Heart left ventricle (tissue), 16 donors: ENCODE measurements around the gene GPR152. TPM values are rescaled to one million over a fixed set of nuclear protein-coding genes. Genes with fewer than 3 reads are reported as not detected.
"Not testable (repeated sequence)": the region's sequence is repeated elsewhere in the genome, so short reads cannot be mapped to it uniquely, and the experiment has no call there.

Experiments used
- ATAC-seq, 4 donors: fragments of 200-7000 bp; cut with Tn5 transposase; one replicate each; pipeline ENCODE4 v1.9.1; 2020 to 2022; ENCODE audit warnings: moderate library complexity in 4 of 4, mild to moderate bottlenecking in 3 of 4, moderate number of reproducible peaks in 1 of 4
- DNase-seq, 5 donors: peaks; one replicate each; pipeline ENCODE4 v3.0.0-alpha.2; 2020
- H3K27ac ChIP-seq, 12 donors: fragments of 200-600 bp; sonication (generic) in 4 of 12; one replicate each; pipeline versions ENCODE4 v1.5.0 to v1.8.0; 2016 to 2022; ENCODE audit warnings: mild to moderate bottlenecking in 2 of 12
- H3K27me3 ChIP-seq, 9 donors: fragments of 200-600 bp; sonication (generic) in 2 of 9; one replicate each; pipeline versions ENCODE4 v1.5.1 to v1.8.0; 2016 to 2022; ENCODE audit warnings: mild to moderate bottlenecking in 3 of 9
- H3K36me3 ChIP-seq, 9 donors: fragments of 200-600 bp; sonication (generic) in 2 of 9; one replicate each; pipeline versions ENCODE4 v1.5.0 to v1.8.0; 2018 to 2022; ENCODE audit warnings: mild to moderate bottlenecking in 2 of 9
- H3K4me1 ChIP-seq, 12 donors: fragments of 200-600 bp; sonication (generic) in 4 of 12; one replicate each; pipeline versions ENCODE4 v1.5.0 to v1.8.0; 2016 to 2022; ENCODE audit warnings: mild to moderate bottlenecking in 3 of 12
- H3K4me3 ChIP-seq, 12 donors: fragments of 200-600 bp; sonication (generic) in 4 of 12; one replicate each; pipeline versions ENCODE4 v1.5.0 to v1.8.0; 2017 to 2022; ENCODE audit warnings: mild to moderate bottlenecking in 9 of 12, moderate library complexity in 4 of 12
- H3K9me3 ChIP-seq, 12 donors: fragments of 200-600 bp; sonication (generic) in 4 of 12; one replicate each; pipeline versions ENCODE4 v1.5.0 to v1.8.0; 2016 to 2022; ENCODE audit warnings: mild to moderate bottlenecking in 1 of 12
- CTCF ChIP-seq, 12 donors: fragments of 200-600 bp; sonication (generic) in 4 of 12; IDR thresholded peaks; one replicate each; pipeline versions ENCODE4 v1.5.0 to v1.8.0; 2018 to 2022; ENCODE audit warnings: antibody characterized with exemption in 12 of 12, mild to moderate bottlenecking in 5 of 12
- POLR2A ChIP-seq, 2 donors: fragments of 450-650 bp; IDR thresholded peaks; one replicate each; pipeline ENCODE4 v1.6.1; 2017; ENCODE audit warnings: antibody characterized with exemption in 2 of 2, mild to moderate bottlenecking in 2 of 2, moderate library complexity in 2 of 2
- WGBS, 4 donors: extraction: QIAGEN DNeasy Blood & Tissue Kit in 2 of 4; methylation state at CpG; one replicate each; pipeline versions ENCODE4 v1.1.5 to v1.1.7; 2013 to 2018; 5-methylcytosine and 5-hydroxymethylcytosine counted together
- intact Hi-C, 10 donors: fragments of 100-400 bp; cut with DNase I; formaldehyde crosslinking; loops; one replicate each; pipeline versions ENCODE4 v1.11.1 to v1.14.2; 2022
- polyA plus RNA-seq, 2 donors: library from polyadenylated mRNA; stranded (reverse); fragments of 200-250 nt; gene quantifications; one replicate each; pipeline ENCODE4 v1.2.3, GENCODE V29; 2013
- total RNA-seq, 9 donors: library from RNA; depleted of rRNA in 2 of 9; stranded (reverse); fragments of >200 nt in 2 of 9; fragmentation: NEBNext Ultra II Directional in 3 of 9; extraction: Animal tissue kit (Norgen Biotek cat#: 25700) in 3 of 9; gene quantifications; one replicate each; pipeline versions ENCODE4 v1.1.0 to v1.2.4, GENCODE V29; 2016 to 2023
- donor health status: ischemic (EF 13 %, LVEDD 7.1; RV severe dilation, severe dysfunction).
- donor health status: healthy with polysubstance abuse.
- donor health status: DM: no; HTN: yes; CAD: no.
- donor health status: DM: no; HTN: no; CAD: no.
- donor health status: ischemic (EF 25% LVEDD 6.9; RV normal size, moderate dysfunction).
- donor health status: ischemic (EF 25% LVEDD 5.7; RV mildly dilated, moderate dysfunction).
- donor health status: healthy.
- donor health status: DM: yes; HTN: yes; CAD: no.
- donor health status: ischemic (EF 35%, LVEDD 5.7; RV mildly dilated, moderate dysfunction).
- donor health status: nonischemic (EF 11% LVEDD 7.7; RV severe dilation, severe dysfunction).
- donor health status: DM: yes; HTN: yes; CAD: no.
- donor health status: PGD.
- donor health status: ischemic (EF 29% LVEDD 5.4; RV normal size, mild dysfunction).
- donor health status: nonischemic (EF 23%, LVEDD 6.1; RV moderate dilation, normal function).

The GPR152 gene
- total and polyA plus RNA-seq, 11 donors, result not detected

- 76 to 88% (median 82%) methylated on average over 3 to 15 of the region's 15 CpGs for WGBS, 4 donors
- ATAC-seq (no peak), DNase-seq (peak in 1 of 5 donors; percentile 64)
- intact Hi-C loops, result no loop called here
- no peak for TF ChIP-seq POLR2A (IDR thresholded peaks at IDR 0.05)
- no peak for TF ChIP-seq CTCF (IDR thresholded peaks at IDR 0.05)
- H3K27me3 ChIP-seq, result no peaks in the 10 kb centered on the region
- H3K36me3 ChIP-seq, result peaks cover 0 to 85% (median 70%) of the 10 kb centered on the region in 9 donors
- peaks cover 0 to 15% (median 4%) of the 10 kb centered on the region in 12 donors for H3K4me1 ChIP-seq
- H3K27ac ChIP-seq, result no peak overlapping the region
- no peak overlapping the region for H3K4me3 ChIP-seq
- no peaks in the 10 kb centered on the region for H3K9me3 ChIP-seq
Measured at GRCh38 chr11:67490727-67491065, 38.2 kb upstream of the GPR152 start.

- Histone ChIP-seq H3K4me3 (no peak overlapping the region), H3K9me3 (no peaks in the 10 kb centered on the region), H3K36me3 (peaks cover 0 to 79% (median 64%) of the 10 kb centered on the region in 9 donors), H3K27me3 (no peaks in the 10 kb centered on the region), H3K4me1 (peaks cover 0 to 21% (median 5%) of the 10 kb centered on the region in 12 donors), H3K27ac (no peak overlapping the region)
- intact Hi-C loops, result no loop called here
- no peak for TF ChIP-seq CTCF (IDR thresholded peaks at IDR 0.05)
- TF ChIP-seq POLR2A (IDR thresholded peaks at IDR 0.05), result no peak
- ATAC-seq, result peak in 1 of 4 donors; percentile 2
- 84 to 90% (median 86%) methylated on average over 20 to 23 of the region's 23 CpGs for WGBS, 4 donors
- DNase-seq, result no peak
Measured at GRCh38 chr11:67489885-67490726, 37.6 kb upstream of the GPR152 start.

DNA sequence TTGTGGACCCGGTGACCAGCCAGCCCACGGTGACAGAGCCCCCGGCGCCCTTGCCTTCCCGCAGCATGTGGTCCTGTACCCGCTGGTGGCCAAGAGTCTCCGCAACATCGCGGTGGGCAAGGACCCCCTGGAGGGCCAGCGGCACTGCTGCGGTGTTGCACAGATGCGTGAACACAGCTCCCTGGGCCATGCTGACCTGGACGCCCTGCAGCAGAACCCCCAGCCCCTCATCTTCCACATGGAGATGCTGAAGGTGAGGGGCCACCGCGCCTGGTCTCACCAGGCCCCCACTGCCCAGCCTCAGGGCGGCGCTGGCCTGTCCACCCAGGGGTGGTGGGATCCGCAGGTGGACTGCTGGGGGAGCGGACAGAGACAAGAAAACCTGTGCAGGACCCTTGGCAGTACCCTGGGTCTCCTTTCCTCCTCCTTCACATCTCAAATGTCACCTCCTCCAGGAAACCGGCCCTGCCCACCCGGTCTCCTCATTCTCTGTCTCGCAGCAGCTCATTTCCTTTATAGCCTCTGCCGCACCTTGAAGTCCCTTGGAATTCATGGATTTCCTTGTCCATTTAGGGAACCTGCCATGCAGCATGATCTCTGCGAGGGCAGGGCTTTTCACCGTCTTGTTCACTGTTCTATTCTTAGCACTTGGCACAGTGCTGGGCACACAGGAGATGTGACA is 36.8 kb upstream of the GPR152 start:
- no peak overlapping the region for H3K4me3 ChIP-seq
- WGBS, 4 donors, result 69 to 86% (median 78%) methylated on average over 8 to 25 of the region's 25 CpGs
- ATAC-seq (no peak), DNase-seq (no peak)
- H3K4me1 ChIP-seq, result peaks cover 0 to 28% (median 10%) of the 10 kb centered on the region in 12 donors
- peaks cover 0 to 74% (median 61%) of the 10 kb centered on the region in 9 donors for H3K36me3 ChIP-seq
- no peaks in the 10 kb centered on the region for H3K9me3 ChIP-seq
- H3K27ac ChIP-seq, result no peak overlapping the region
- intact Hi-C loops, result no loop called here
- no peaks in the 10 kb centered on the region for H3K27me3 ChIP-seq
- no peak for TF ChIP-seq CTCF (IDR thresholded peaks at IDR 0.05)
- TF ChIP-seq POLR2A (IDR thresholded peaks at IDR 0.05), result no peak

DNA sequence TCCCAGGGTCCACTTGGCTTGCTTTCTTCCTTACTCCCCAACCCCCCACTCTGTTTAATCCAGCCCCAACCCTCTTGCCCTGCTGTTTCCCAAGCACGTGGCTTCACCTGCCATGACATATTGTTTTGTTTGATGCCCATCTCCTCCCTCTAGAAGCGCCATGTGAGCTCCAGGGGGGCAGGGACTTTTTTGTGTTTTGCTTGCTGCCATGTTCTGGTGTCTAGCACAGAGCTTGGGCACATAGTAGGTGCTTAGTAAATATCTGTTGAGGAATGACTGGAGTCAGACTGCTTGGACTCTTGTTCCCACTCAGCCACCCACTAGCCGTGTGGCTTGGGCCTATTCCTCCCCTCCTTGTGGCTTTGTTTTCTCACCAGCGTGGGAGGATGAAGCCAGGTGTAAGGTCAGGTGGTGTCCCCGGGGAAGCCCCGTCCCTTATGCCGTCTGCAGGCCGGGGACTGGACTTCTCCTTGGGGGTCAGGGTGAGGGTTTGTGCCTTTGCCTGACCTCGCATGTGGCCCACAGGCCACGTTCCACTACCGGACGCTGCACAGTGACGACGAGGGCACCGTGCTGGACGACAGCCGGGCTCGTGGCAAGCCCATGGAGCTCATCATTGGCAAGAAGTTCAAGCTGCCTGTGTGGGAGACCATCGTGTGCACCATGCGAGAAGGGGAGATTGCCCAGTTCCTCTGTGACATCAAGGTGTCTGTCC is 34.1 kb upstream of the GPR152 start:
- H3K4me3 ChIP-seq, result no peak overlapping the region
- 85 to 92% (median 88%) methylated on average over 12 to 20 of the region's 20 CpGs for WGBS, 4 donors
- peaks cover 0 to 46% (median 35%) of the 10 kb centered on the region in 9 donors for H3K36me3 ChIP-seq
- ATAC-seq (no peak), DNase-seq (peak in 1 of 5 donors; percentile 9)
- intact Hi-C loops, result no loop called here
- peaks cover 5 to 44% (median 25%) of the 10 kb centered on the region in 12 donors for H3K4me1 ChIP-seq
- TF ChIP-seq CTCF (IDR thresholded peaks at IDR 0.05) (no peak), POLR2A (IDR thresholded peaks at IDR 0.05) (no peak)
- no peaks in the 10 kb centered on the region for H3K9me3 ChIP-seq
- H3K27me3 ChIP-seq, result no peaks in the 10 kb centered on the region
- peak overlapping the region in 1 of 12 donors; percentile 88 for H3K27ac ChIP-seq

GRCh38 chr11:67485873-67486361 is 33.4 kb upstream of the GPR152 start:
- intact Hi-C loops, DNase-seq, H3K9me3 ChIP-seq, H3K27me3 ChIP-seq, ATAC-seq, H3K4me3 ChIP-seq: not testable (repeated sequence)
- Histone ChIP-seq H3K27ac (peak overlapping the region in 1 of 12 donors; percentile 88), H3K4me1 (peaks cover 5 to 44% (median 25%) of the 10 kb centered on the region in 12 donors), H3K36me3 (peaks cover 0 to 39% (median 30%) of the 10 kb centered on the region in 9 donors)
- WGBS, 4 donors, result 75 to 88% (median 84%) methylated on average over 4 to 7 of the region's 7 CpGs
